Mesodermal cell (in vitro differentiated cells): ENCODE results near the gene BRD1.

Experiments
- H3K27ac ChIP-seq: 2 replicates; pipeline ENCODE4 v1.7.0; 2013; ENCODE audit warnings: mild to moderate bottlenecking, low read depth, low read length, moderate library complexity; ENCODE audit not compliant: severe bottlenecking
- H3K36me3 ChIP-seq: 2 replicates; pipeline ENCODE4 v1.7.1; 2013; ENCODE audit warnings: mild to moderate bottlenecking, low read length, moderate library complexity; ENCODE audit not compliant: control insufficient read depth, insufficient read depth
- H3K4me1 ChIP-seq: one replicate; pipeline ENCODE4 v1.7.1; 2013; ENCODE audit warnings: mild to moderate bottlenecking, low read length; ENCODE audit not compliant: insufficient read depth, control insufficient read depth, poor library complexity, severe bottlenecking
- H3K4me3 ChIP-seq: 2 replicates; pipeline ENCODE4 v1.7.0; 2013; ENCODE audit warnings: low read length, control low read depth, mild to moderate bottlenecking; ENCODE audit not compliant: insufficient read depth, poor library complexity, severe bottlenecking; ENCODE audit errors: extremely low read depth
- H3K9me3 ChIP-seq: 2 replicates; pipeline ENCODE4 v1.7.1; 2013; ENCODE audit warnings: mild to moderate bottlenecking, low read length, moderate library complexity; ENCODE audit not compliant: control insufficient read depth
- WGBS, 2 experiments: methylation state at CpG; one replicate each; pipeline ENCODE4 v1.1.5; 2013; ENCODE audit warnings: missing lambda C conversion rate in 2 of 2; ENCODE audit not compliant: insufficient coverage in 2 of 2; 5-methylcytosine and 5-hydroxymethylcytosine counted together

The BRD1 gene

GRCh38 chr22:49734882-49735281 is 92.8 kb downstream of the BRD1 start:
- Histone ChIP-seq H3K4me3 (no peak overlapping the region), H3K4me1 (no peaks in the 10 kb centered on the region), H3K36me3 (no peaks in the 10 kb centered on the region), H3K27ac (no peak overlapping the region), H3K9me3 (no peaks in the 10 kb centered on the region)
- WGBS, 2 experiments = 79 to 86% methylated on average over 5 to 12 of the region's 12 CpGs

DNA sequence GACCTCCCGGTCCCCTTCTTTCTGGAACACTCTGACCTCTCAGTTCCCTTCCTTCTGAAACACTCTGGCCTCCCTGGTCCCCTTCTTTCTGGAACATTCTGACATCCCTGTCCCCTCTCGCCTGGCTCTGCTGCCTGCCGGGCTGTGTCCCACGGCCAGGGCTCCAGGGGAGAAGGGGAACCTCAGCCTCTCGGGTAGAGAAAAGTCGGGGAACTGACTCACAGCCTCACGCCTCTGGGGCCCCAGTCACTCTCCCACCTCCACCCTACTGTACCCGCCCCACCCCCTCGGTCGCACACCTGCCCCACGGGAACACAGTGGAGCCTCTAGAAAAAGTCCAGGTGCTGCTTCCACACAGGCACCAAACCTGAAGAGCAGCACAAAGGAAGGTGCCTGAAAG is 93.3 kb downstream of the BRD1 start:
- Histone ChIP-seq H3K9me3 (no peaks in the 10 kb centered on the region), H3K4me3 (no peak overlapping the region), H3K36me3 (no peaks in the 10 kb centered on the region), H3K27ac (no peak overlapping the region), H3K4me1 (no peaks in the 10 kb centered on the region)
- 80 to 83% methylated on average over 2 to 9 of the region's 11 CpGs for WGBS, 2 experiments

GRCh38 chr22:49733631-49734030 is 94.0 kb downstream of the BRD1 start:
- Histone ChIP-seq H3K4me3 (no peak overlapping the region), H3K27ac (no peak overlapping the region), H3K9me3 (no peaks in the 10 kb centered on the region), H3K36me3 (no peaks in the 10 kb centered on the region), H3K4me1 (no peaks in the 10 kb centered on the region)
- WGBS, 2 experiments = 81 to 90% methylated on average over 5 to 6 of the region's 7 CpGs

GRCh38 chr22:49730656-49731055 is 97.0 kb downstream of the BRD1 start:
- H3K4me3 ChIP-seq = no peak overlapping the region
- H3K4me1 ChIP-seq = no peaks in the 10 kb centered on the region
- no peaks in the 10 kb centered on the region for H3K9me3 ChIP-seq
- H3K36me3 ChIP-seq = no peaks in the 10 kb centered on the region
- 86 to 93% methylated on average over 5 to 6 of the region's 9 CpGs for WGBS, 2 experiments
- no peak overlapping the region for H3K27ac ChIP-seq

DNA sequence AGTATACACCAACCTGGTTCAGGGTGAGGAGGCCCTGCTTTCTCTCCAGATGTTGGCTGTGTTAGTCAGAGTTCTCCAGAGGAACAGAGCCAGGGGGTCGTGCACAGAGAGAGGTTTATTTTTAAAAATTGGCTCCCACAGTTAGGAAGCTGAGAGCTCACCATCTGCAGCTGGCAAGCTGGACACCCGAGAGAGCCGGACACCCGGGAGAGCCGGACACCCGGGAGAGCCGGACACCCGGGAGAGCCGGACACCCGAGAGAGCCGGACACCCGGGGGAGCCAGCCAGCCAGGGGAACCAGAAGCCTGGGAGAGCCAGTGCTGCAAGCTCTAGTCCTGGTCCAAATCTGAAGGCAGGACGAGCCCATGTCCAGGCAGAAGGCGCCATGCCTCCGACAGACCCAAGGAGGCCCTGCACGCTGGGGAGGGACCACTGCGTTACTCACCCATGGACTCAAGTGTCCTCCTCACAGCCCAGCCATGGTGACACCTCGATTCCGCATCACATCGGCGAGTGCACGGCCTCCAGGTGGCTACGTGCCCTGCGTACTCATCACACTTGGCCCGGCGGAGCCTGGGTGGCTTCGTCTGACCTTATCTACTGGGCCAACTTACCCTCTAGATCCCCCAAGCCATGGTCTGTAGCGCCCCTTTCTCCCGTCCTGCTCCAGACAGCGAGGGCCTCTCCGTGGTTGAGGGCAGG is 99.0 kb downstream of the BRD1 start:
- Histone ChIP-seq H3K4me1 (no peaks in the 10 kb centered on the region), H3K36me3 (no peaks in the 10 kb centered on the region)
- 81 to 90% methylated on average over 23 to 27 of the region's 31 CpGs for WGBS, 2 experiments

DNA sequence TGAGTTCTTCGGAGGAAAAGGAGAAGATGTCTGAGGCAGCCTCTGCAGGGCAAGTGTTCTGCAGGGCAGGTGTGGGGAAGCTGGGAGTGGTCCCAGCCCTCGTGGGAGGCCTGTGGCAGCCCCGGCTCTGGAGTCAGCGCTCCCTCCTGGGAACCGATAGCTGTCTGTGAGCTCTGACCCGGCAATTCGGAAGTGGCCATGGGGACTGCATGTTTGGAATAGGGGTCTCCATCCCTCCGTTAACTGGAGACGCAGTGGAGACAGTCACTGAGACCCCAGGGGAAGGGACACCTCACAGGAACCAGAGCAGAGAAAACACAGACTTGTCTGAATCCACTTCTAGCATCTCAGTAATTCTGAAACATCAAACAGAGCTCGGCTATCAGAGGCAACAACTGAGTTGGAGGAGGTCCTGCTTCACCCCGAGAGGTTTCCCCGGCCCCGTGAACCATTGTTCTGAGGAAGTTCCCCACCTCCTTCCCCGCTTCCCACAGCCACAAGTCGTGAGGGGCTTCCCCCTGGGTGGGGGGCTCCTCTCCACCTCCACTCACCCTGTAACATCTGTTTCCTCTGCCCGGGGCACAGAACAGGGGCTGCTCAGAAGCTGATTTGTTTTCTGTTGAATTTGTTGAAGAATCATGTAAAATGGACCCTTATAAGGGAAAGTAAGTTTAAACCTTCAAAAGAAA is 99.6 kb downstream of the BRD1 start:
- 78 to 82% methylated on average over 10 to 13 of the region's 16 CpGs for WGBS, 2 experiments
- Histone ChIP-seq H3K36me3 (no peaks in the 10 kb centered on the region), H3K4me1 (no peaks in the 10 kb centered on the region), H3K4me3 (no peak overlapping the region), H3K27ac (no peak overlapping the region), H3K9me3 (no peaks in the 10 kb centered on the region)

More for the DNA sequence above, 99.0 kb downstream of the BRD1 start:
- Histone ChIP-seq H3K4me3 (no peak overlapping the region), H3K9me3 (no peaks in the 10 kb centered on the region), H3K27ac (no peak overlapping the region)

- no peaks in the 10 kb centered on the region for H3K4me1 ChIP-seq
- H3K36me3 ChIP-seq = no peaks in the 10 kb centered on the region
- H3K27ac ChIP-seq = no peak overlapping the region
- 83 to 86% methylated on average over 24 to 27 of the region's 27 CpGs for WGBS, 2 experiments
- no peak overlapping the region for H3K4me3 ChIP-seq
- H3K9me3 ChIP-seq = no peaks in the 10 kb centered on the region
Observed at GRCh38 chr22:49727191-49727880, 100.3 kb downstream of the BRD1 start.

DNA sequence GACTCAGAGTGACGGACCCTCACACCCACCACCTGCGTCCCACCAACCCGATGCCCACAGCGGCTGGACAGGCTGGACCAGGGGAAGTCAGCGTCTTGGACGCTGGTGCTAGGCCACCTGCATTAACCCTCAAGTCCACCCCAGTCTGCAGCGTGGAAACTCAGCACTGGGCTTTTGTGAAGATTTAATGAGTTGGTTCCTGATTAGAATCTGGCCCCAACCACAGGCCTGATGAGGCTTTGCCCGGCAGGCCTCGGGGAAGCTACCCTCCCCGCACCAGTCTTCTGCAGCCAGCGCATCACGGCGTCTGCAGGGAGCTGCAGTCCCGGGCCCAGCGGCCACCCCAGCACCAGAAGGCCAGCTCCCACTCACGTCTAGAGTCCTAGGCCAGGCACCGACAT is 101.0 kb downstream of the BRD1 start:
- no peak overlapping the region for H3K27ac ChIP-seq
- 79 to 85% methylated on average over 14 to 15 of the region's 17 CpGs for WGBS, 2 experiments

GRCh38 chr22:49726022-49726681 is 101.5 kb downstream of the BRD1 start:
- no peak overlapping the region for H3K27ac ChIP-seq
- H3K9me3 ChIP-seq = no peaks in the 10 kb centered on the region
- no peaks in the 10 kb centered on the region for H3K4me1 ChIP-seq
- 85 to 87% methylated on average over 5 to 10 of the region's 10 CpGs for WGBS, 2 experiments
- H3K36me3 ChIP-seq = no peaks in the 10 kb centered on the region
- H3K4me3 ChIP-seq = no peak overlapping the region

More for the DNA sequence above, 101.0 kb downstream of the BRD1 start:
- Histone ChIP-seq H3K36me3 (no peaks in the 10 kb centered on the region), H3K9me3 (no peaks in the 10 kb centered on the region), H3K4me1 (no peaks in the 10 kb centered on the region), H3K4me3 (no peak overlapping the region)

DNA sequence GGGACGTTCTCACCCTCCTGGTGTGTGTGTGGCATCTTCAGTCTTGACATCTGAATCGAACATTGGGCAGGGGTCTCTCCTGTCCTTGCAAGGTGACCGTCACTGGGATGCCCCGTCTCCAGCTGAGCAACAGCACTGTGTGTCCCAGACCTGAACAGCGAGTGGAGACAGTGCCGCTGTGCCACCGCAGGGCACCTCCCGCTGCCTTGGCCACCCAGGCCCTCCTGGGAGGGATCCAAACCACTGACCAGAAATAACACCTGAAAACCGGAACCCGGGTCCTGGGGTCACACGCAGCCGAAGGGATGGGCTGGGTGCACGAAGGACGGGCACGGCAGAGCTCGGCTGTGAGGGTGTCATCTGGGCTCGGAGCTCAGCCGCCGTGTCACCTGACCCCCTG is 102.2 kb downstream of the BRD1 start:
- no peak overlapping the region for H3K4me3 ChIP-seq
- 80 to 91% methylated on average over 17 to 18 of the region's 19 CpGs for WGBS, 2 experiments
- no peaks in the 10 kb centered on the region for H3K4me1 ChIP-seq
- no peaks in the 10 kb centered on the region for H3K9me3 ChIP-seq
- H3K36me3 ChIP-seq = no peaks in the 10 kb centered on the region
- no peak overlapping the region for H3K27ac ChIP-seq
